ENCODE results near the gene PLCD4. TPM values are rescaled to one million over a fixed set of nuclear protein-coding genes. Genes with fewer than 3 reads are reported as not detected.

PLCD4 gene
- total and polyA plus RNA-seq, 2 of the 8 experiments (the other 6 are each of a cell fraction or from before 2014, with no cell fraction given), result 0.21 to 0.50 TPM

DNA sequence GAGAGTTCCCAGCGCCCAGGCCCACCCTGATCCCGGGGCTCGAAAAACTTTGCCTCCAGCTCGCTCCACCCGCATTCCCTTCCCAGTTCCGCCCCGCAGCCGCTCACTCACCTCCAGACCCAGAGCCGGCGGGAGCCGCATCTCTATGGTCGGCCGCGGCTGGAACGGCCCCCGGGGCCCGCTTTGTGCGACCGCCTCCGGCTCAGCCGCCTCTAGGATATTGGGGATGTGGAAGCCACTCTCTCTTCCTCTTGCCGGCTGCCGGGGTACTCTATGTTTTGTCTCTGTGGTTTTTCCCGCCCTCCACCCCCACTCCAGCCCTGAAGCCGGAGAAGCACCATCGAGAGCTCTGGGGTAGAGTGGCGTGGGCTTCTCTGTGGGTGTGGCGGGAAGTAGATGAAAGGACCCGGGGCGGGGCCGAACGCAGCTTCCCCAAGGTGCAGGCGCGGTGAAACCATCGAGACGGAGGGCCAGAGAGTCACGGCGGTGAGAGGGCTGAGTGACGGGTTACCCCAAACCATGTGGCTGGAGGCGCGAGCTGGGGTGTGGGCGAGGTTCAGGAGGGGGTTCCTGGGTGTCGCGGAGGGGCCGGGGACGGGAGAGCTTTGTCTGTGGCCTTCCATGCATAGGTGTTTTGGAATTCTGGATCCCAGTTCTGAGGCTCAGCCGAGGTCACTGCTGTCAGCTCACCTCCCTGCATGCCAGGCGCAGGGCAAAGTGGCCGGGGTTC lies 51.7 kb downstream of the PLCD4 start, which contains the start of the genes BCS1L and ZNF142 (continued):
- TF ChIP-seq, protein P1, sequence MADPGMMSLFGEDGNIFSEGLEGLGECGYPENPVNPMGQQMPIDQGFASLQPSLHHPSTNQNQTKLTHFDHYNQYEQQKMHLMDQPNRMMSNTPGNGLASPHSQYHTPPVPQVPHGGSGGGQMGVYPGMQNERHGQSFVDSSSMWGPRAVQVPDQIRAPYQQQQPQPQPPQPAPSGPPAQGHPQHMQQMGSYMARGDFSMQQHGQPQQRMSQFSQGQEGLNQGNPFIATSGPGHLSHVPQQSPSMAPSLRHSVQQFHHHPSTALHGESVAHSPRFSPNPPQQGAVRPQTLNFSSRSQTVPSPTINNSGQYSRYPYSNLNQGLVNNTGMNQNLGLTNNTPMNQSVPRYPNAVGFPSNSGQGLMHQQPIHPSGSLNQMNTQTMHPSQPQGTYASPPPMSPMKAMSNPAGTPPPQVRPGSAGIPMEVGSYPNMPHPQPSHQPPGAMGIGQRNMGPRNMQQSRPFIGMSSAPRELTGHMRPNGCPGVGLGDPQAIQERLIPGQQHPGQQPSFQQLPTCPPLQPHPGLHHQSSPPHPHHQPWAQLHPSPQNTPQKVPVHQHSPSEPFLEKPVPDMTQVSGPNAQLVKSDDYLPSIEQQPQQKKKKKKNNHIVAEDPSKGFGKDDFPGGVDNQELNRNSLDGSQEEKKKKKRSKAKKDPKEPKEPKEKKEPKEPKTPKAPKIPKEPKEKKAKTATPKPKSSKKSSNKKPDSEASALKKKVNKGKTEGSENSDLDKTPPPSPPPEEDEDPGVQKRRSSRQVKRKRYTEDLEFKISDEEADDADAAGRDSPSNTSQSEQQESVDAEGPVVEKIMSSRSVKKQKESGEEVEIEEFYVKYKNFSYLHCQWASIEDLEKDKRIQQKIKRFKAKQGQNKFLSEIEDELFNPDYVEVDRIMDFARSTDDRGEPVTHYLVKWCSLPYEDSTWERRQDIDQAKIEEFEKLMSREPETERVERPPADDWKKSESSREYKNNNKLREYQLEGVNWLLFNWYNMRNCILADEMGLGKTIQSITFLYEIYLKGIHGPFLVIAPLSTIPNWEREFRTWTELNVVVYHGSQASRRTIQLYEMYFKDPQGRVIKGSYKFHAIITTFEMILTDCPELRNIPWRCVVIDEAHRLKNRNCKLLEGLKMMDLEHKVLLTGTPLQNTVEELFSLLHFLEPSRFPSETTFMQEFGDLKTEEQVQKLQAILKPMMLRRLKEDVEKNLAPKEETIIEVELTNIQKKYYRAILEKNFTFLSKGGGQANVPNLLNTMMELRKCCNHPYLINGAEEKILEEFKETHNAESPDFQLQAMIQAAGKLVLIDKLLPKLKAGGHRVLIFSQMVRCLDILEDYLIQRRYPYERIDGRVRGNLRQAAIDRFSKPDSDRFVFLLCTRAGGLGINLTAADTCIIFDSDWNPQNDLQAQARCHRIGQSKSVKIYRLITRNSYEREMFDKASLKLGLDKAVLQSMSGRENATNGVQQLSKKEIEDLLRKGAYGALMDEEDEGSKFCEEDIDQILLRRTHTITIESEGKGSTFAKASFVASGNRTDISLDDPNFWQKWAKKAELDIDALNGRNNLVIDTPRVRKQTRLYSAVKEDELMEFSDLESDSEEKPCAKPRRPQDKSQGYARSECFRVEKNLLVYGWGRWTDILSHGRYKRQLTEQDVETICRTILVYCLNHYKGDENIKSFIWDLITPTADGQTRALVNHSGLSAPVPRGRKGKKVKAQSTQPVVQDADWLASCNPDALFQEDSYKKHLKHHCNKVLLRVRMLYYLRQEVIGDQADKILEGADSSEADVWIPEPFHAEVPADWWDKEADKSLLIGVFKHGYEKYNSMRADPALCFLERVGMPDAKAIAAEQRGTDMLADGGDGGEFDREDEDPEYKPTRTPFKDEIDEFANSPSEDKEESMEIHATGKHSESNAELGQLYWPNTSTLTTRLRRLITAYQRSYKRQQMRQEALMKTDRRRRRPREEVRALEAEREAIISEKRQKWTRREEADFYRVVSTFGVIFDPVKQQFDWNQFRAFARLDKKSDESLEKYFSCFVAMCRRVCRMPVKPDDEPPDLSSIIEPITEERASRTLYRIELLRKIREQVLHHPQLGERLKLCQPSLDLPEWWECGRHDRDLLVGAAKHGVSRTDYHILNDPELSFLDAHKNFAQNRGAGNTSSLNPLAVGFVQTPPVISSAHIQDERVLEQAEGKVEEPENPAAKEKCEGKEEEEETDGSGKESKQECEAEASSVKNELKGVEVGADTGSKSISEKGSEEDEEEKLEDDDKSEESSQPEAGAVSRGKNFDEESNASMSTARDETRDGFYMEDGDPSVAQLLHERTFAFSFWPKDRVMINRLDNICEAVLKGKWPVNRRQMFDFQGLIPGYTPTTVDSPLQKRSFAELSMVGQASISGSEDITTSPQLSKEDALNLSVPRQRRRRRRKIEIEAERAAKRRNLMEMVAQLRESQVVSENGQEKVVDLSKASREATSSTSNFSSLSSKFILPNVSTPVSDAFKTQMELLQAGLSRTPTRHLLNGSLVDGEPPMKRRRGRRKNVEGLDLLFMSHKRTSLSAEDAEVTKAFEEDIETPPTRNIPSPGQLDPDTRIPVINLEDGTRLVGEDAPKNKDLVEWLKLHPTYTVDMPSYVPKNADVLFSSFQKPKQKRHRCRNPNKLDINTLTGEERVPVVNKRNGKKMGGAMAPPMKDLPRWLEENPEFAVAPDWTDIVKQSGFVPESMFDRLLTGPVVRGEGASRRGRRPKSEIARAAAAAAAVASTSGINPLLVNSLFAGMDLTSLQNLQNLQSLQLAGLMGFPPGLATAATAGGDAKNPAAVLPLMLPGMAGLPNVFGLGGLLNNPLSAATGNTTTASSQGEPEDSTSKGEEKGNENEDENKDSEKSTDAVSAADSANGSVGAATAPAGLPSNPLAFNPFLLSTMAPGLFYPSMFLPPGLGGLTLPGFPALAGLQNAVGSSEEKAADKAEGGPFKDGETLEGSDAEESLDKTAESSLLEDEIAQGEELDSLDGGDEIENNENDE (IDR thresholded peaks at IDR 0.05; ENCODE audit: insufficient replicate concordance, low read length), result no peak
- TF ChIP-seq CHD1 (IDR thresholded peaks at IDR 0.05; ENCODE audit: low read depth, low read length) (no peak), BACH1 (IDR thresholded peaks at IDR 0.05; ENCODE audit: low read length) (peak; percentile 76), E2F6 (IDR thresholded peaks at IDR 0.05) (no peak), CTCF (IDR thresholded peaks at IDR 0.05; ENCODE audit: control extremely low read depth in 1 of 3, insufficient read depth in 1 of 3, low read depth in 1 of 3, low read length in 3 of 3) (0 out of 4 replicates have a peak, but pooled peaks of 1 of the 3 experiments have one; percentile 7), CBX8 (IDR thresholded peaks at IDR 0.05; ENCODE audit: borderline replicate concordance, low read depth, low read length) (no peak), ZNF274 (IDR thresholded peaks at IDR 0.05; ENCODE audit: borderline replicate concordance, extremely low read depth, low read length) (no peak)
